ENCODE results near the gene RAB11FIP4.

RAB11FIP4 gene

GRCh38 chr17:31575043-31575442, 183.6 kb downstream of the RAB11FIP4 start:
- no peak for DNase-seq

- no peak for DNase-seq
Measured at GRCh38 chr17:31579265-31579664, 187.8 kb downstream of the RAB11FIP4 start.

GRCh38 chr17:31580316-31580705, 188.8 kb downstream of the RAB11FIP4 start:
- no peak for DNase-seq

- DNase-seq: no peak
Measured at GRCh38 chr17:31580706-31581490, 189.4 kb downstream of the RAB11FIP4 start.

GRCh38 chr17:31581491-31581890, 190.0 kb downstream of the RAB11FIP4 start:
- no peak for DNase-seq

- DNase-seq: no peak
Measured at GRCh38 chr17:31582151-31582907, 190.9 kb downstream of the RAB11FIP4 start.

GRCh38 chr17:31583772-31584356, 192.4 kb downstream of the RAB11FIP4 start:
- no peak for DNase-seq

- no peak for DNase-seq
Measured at GRCh38 chr17:31584438-31585279, 193.2 kb downstream of the RAB11FIP4 start.

- no peak for DNase-seq
Measured at GRCh38 chr17:31585280-31585630, 193.8 kb downstream of the RAB11FIP4 start.

- DNase-seq: no peak
Measured at GRCh38 chr17:31586946-31587345, 195.5 kb downstream of the RAB11FIP4 start.

GRCh38 chr17:31587462-31587861, 196.0 kb downstream of the RAB11FIP4 start:
- DNase-seq: no peak

Data from activated CD4-positive, alpha-beta T cell treated with anti-CD3 and anti-CD28 coated beads, Interleukin-2, Interleukin-6, amounts not matched to agents 100 ng/mL and 50 ng/mL, durations not matched to agents 16 hours and 8 hours (primary cell).